ENCODE results near the gene MRC1. TPM values are rescaled to one million over a fixed set of nuclear protein-coding genes. Genes with fewer than 3 reads are reported as not detected.

Gene MRC1
- total and polyA plus RNA-seq, 10 of the 15 experiments (the other 5 are each of a cell fraction or from before 2014, with no cell fraction given) = 0.01 to 0.21 (median 0.03) TPM; not detected in 5

DNA sequence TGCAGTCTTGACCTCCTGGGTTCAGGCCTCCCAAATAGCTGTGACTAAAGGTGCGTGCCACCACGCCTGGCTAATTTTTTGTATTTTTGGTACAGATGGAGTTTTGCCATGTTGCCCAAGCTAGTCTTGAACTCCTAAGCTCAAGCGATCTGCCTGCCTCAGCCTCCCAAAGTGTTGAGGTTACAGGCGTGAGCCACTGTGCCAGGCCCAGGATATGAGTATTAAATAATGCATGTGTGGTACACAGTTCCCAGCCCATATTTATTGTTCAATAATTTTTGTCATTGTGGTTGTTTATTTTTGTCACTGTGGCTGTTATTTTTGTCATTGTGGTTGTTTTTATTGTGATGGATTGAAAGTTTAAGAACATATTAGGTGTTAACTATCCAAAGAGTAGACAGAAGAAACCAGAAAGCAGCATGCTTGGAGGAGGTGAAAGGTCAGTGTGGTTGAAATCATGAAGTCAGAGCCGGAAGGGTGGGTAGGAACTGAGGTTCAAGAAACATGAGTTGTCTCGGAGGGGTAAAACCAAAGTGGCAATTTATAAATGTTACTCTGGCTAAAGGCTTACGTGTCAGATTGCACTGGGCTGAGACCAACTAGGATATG is 45.0 kb downstream of the MRC1 start (continued):
- TF ChIP-seq, protein P1, sequence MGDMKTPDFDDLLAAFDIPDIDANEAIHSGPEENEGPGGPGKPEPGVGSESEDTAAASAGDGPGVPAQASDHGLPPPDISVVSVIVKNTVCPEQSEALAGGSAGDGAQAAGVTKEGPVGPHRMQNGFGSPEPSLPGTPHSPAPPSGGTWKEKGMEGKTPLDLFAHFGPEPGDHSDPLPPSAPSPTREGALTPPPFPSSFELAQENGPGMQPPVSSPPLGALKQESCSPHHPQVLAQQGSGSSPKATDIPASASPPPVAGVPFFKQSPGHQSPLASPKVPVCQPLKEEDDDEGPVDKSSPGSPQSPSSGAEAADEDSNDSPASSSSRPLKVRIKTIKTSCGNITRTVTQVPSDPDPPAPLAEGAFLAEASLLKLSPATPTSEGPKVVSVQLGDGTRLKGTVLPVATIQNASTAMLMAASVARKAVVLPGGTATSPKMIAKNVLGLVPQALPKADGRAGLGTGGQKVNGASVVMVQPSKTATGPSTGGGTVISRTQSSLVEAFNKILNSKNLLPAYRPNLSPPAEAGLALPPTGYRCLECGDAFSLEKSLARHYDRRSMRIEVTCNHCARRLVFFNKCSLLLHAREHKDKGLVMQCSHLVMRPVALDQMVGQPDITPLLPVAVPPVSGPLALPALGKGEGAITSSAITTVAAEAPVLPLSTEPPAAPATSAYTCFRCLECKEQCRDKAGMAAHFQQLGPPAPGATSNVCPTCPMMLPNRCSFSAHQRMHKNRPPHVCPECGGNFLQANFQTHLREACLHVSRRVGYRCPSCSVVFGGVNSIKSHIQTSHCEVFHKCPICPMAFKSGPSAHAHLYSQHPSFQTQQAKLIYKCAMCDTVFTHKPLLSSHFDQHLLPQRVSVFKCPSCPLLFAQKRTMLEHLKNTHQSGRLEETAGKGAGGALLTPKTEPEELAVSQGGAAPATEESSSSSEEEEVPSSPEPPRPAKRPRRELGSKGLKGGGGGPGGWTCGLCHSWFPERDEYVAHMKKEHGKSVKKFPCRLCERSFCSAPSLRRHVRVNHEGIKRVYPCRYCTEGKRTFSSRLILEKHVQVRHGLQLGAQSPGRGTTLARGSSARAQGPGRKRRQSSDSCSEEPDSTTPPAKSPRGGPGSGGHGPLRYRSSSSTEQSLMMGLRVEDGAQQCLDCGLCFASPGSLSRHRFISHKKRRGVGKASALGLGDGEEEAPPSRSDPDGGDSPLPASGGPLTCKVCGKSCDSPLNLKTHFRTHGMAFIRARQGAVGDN (IDR thresholded peaks at IDR 0.05) = peak; percentile 44; the same call in 1 of the 2 replicates
- TF ChIP-seq, protein P2, sequence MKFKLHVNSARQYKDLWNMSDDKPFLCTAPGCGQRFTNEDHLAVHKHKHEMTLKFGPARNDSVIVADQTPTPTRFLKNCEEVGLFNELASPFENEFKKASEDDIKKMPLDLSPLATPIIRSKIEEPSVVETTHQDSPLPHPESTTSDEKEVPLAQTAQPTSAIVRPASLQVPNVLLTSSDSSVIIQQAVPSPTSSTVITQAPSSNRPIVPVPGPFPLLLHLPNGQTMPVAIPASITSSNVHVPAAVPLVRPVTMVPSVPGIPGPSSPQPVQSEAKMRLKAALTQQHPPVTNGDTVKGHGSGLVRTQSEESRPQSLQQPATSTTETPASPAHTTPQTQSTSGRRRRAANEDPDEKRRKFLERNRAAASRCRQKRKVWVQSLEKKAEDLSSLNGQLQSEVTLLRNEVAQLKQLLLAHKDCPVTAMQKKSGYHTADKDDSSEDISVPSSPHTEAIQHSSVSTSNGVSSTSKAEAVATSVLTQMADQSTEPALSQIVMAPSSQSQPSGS (IDR thresholded peaks at IDR 0.05; ENCODE audit: low read length) = no peak
- no peak for TF ChIP-seq KLF5 (IDR thresholded peaks at IDR 0.05; ENCODE audit: partially characterized antibody)
- TF ChIP-seq BMI1 (IDR thresholded peaks at IDR 0.05; ENCODE audit: borderline replicate concordance) = 0 out of 2 replicates have a peak, but pooled peaks have one; percentile 22
- no peak for TF ChIP-seq NFIC (IDR thresholded peaks at IDR 0.05; ENCODE audit: low read depth, low read length)
- peak; percentile 83 for TF ChIP-seq NR2C1 (IDR thresholded peaks at IDR 0.05)
- no peak for TF ChIP-seq GABPA (IDR thresholded peaks at IDR 0.05; ENCODE audit: low read depth)
- no peak for TF ChIP-seq NFXL1 (IDR thresholded peaks at IDR 0.05; ENCODE audit: borderline replicate concordance)
- TF ChIP-seq RUNX3 (IDR thresholded peaks at IDR 0.05; ENCODE audit: low read length) = peak; percentile 56; the same call in 1 of the 2 replicates
- TF ChIP-seq, protein P3, sequence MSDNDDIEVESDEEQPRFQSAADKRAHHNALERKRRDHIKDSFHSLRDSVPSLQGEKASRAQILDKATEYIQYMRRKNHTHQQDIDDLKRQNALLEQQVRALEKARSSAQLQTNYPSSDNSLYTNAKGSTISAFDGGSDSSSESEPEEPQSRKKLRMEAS (IDR thresholded peaks at IDR 0.05; ENCODE audit: low read depth, low read length) = no peak
- no peak for TF ChIP-seq SIN3A (IDR thresholded peaks at IDR 0.05; ENCODE audit: low read depth, low read length)

All from GM12878 (cell line).